HEK293 (cell line): ENCODE measurements around the gene IFNA5.

ENCODE experiments used
- INSM2 ChIP-seq: fragments of 450-650 bp; formaldehyde crosslinking; IDR thresholded peaks from 2 replicates; pipeline ENCODE4 v1.5.1; 2016; ENCODE audit warnings: missing biosample characterization, missing genetic modification characterization
- ZNF146 ChIP-seq: fragments of 450-650 bp; formaldehyde crosslinking; IDR thresholded peaks from 2 replicates; pipeline ENCODE4 v1.5.1; 2016; ENCODE audit warnings: missing biosample characterization, missing genetic modification characterization

GRCh38 chr9:21268347-21268657 lies 36.8 kb downstream of the IFNA5 start:
- TF ChIP-seq INSM2 (tag by site-specific recombination) (no peak), ZNF146 (tag by site-specific recombination) (no peak)
